T-helper 17 cell (primary cell): ENCODE measurements around the gene UNC45B. TPM values are rescaled to one million over a fixed set of nuclear protein-coding genes. Genes with fewer than 3 reads are reported as not detected.
A peak's percentile ranks its signal among the peaks of the same experiment; 100 is the strongest.
"Not testable (repeated sequence)": the region's sequence is repeated elsewhere in the genome, so short reads cannot be mapped to it uniquely, and the experiment has no call there.

Experiments
- ATAC-seq: fragments of 150-1000 bp; cut with Tn5 transposase; 2 replicates; pipeline ENCODE4 v1.10.0; 2021; ENCODE audit warnings: mild to moderate bottlenecking, moderate library complexity
- DNase-seq, 3 donors: peaks; one replicate each; pipeline versions ENCODE4 v3.0.0 to v3.0.0-alpha.2; 2020 to 2021
- H3K9me3 ChIP-seq: one replicate; pipeline ENCODE4 v1.7.0; 2013; ENCODE audit warnings: low read length, mild to moderate bottlenecking; ENCODE audit not compliant: control insufficient read depth, poor library complexity, severe bottlenecking
- H3K27ac Mint-ChIP-seq: one replicate; pipeline ENCODE4 v1.8.0; 2022; ENCODE audit warnings: mild to moderate bottlenecking, moderate library complexity, mixed read lengths
- H3K27me3 Mint-ChIP-seq: one replicate; pipeline ENCODE4 v1.8.0; 2022; ENCODE audit warnings: mixed read lengths
- H3K36me3 Mint-ChIP-seq: one replicate; pipeline ENCODE4 v1.8.0; 2022; ENCODE audit warnings: low read depth, mixed read lengths
- H3K4me1 Mint-ChIP-seq: one replicate; pipeline ENCODE4 v1.8.0; 2022; ENCODE audit warnings: mild to moderate bottlenecking, mixed read lengths
- H3K4me3 Mint-ChIP-seq: one replicate; pipeline ENCODE4 v1.8.0; 2022; ENCODE audit warnings: mild to moderate bottlenecking, moderate library complexity, mixed read lengths
- total RNA-seq, 4 donors: library from RNA in 2 of 4; stranded (reverse) in 2 of 4; gene quantifications; one replicate each; pipeline ENCODE4 v1.2.3 and lab custom pipeline; 2022 to 2026

Gene UNC45B
- total RNA-seq, 2 donors from 2014 or later: 0.15 to 0.23 TPM

DNA sequence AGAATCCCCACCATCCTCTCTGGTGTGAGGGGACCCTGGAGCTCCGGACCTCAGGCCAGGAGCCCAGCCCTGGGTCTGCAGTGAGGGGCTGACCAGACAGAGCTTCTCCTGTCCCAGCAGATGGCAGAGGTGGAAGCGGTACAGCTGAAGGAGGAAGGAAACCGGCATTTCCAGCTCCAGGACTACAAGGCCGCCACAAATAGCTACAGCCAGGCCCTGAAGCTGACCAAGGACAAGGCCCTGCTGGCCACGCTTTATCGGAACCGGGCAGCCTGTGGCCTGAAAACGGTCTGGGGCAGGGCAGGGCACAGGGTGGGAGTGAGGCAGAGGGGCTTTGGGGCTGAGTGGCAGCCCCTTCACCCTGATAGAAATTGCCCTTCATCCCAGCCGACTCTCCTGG is 527 bp downstream of the UNC45B start:
- no peaks in the 10 kb centered on the region for H3K36me3 Mint-ChIP-seq
- no peaks in the 10 kb centered on the region for H3K9me3 ChIP-seq
- ATAC-seq: no peak
- no peak overlapping the region for H3K4me3 Mint-ChIP-seq
- H3K27ac Mint-ChIP-seq: no peak overlapping the region
- H3K4me1 Mint-ChIP-seq: peaks cover 2% of the 10 kb centered on the region
- H3K27me3 Mint-ChIP-seq: no peaks in the 10 kb centered on the region
- no peak for DNase-seq

- H3K9me3 ChIP-seq: no peaks in the 10 kb centered on the region
- no peaks in the 10 kb centered on the region for H3K36me3 Mint-ChIP-seq
- no peak overlapping the region for H3K27ac Mint-ChIP-seq
- H3K4me1 Mint-ChIP-seq: peaks cover 4% of the 10 kb centered on the region
- H3K27me3 Mint-ChIP-seq: peaks cover 4% of the 10 kb centered on the region
- H3K4me3 Mint-ChIP-seq: no peak overlapping the region
- DNase-seq (no peak), ATAC-seq (no peak)
These were observed 2.3 kb downstream of the UNC45B start for GRCh38 chr17:35149941-35150340.

DNA sequence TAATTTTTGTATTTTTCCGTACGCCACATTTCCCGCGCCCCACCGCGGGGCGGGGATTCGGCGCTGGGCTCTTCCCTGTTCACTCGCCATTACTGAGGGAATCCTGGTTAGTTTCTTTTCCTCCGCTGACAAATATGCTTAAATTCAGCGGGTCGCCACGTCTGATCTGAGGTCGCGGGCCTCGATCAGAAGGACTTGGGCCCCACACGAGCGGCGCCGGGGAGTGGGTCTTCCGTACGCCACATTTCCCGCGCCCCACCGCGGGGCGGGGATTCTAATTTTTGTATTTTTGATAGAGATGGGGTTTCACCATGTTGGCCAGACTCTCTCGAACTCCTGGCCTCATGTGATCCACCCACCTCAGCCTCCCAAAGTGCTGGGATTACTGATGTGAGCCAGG is 3.5 kb downstream of the UNC45B start:
- not testable (repeated sequence) for H3K9me3 ChIP-seq, H3K27ac Mint-ChIP-seq, H3K4me3 Mint-ChIP-seq, H3K4me1 Mint-ChIP-seq, H3K36me3 Mint-ChIP-seq, DNase-seq, H3K27me3 Mint-ChIP-seq, ATAC-seq

GRCh38 chr17:35152421-35153140 is 5.0 kb downstream of the UNC45B start:
- Mint-ChIP-seq H3K27ac (no peak overlapping the region), H3K4me1 (peaks cover 4% of the 10 kb centered on the region), H3K27me3 (peaks cover 11% of the 10 kb centered on the region), H3K36me3 (no peaks in the 10 kb centered on the region), H3K4me3 (no peak overlapping the region)
- DNase-seq (no peak), ATAC-seq (no peak)
- H3K9me3 ChIP-seq: no peaks in the 10 kb centered on the region

DNA sequence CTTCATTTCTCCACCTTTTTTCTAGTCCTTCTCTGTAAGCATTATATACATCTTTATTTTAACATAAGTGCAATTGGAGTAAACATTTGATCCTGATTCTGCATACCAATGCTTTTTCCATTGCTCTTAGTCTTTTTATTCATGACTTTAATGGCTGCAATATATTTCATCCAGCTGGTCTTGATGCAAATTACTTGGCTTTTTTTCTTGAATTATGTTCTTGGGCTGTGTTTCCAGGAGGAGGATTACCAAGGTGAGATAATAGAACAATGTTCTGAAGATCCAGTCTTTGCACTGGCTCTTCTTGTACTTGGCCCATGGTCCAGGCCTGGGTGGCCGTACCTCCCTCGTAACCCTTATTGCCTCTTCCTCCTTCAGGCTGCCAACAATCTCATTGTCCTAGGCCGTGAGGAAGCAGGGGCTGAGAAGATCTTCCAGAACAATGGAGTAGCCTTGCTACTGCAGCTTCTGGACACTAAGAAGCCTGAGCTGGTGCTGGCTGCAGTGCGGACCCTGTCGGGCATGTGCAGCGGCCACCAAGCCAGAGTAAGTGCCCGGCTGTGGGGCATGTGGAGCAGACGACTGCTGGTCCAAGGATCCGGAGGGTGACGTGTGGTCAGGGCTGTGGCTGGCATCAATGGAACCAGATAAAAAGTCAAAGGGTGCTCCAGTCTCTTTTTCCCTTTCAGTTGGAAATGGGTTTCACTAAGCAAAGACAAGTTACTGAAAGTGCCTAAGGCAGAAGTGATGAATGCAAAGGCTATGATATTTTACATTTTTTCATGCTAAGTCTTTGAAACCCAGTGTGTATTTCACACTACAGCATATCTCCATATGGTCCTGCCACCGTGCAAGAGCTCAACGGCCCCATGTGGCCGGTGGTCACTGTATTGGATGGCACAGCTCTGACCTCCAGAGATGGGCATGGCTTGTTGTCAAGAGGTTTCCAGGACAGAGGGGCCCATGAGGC is 6.9 kb downstream of the UNC45B start:
- no peaks in the 10 kb centered on the region for H3K36me3 Mint-ChIP-seq
- H3K4me1 Mint-ChIP-seq: peaks cover 4% of the 10 kb centered on the region
- no peak for ATAC-seq
- no peak for DNase-seq
- no peak overlapping the region for H3K4me3 Mint-ChIP-seq
- H3K27ac Mint-ChIP-seq: peak overlapping the region; percentile 49
- peaks cover 11% of the 10 kb centered on the region for H3K27me3 Mint-ChIP-seq
- no peaks in the 10 kb centered on the region for H3K9me3 ChIP-seq

GRCh38 chr17:35155246-35155645 is 7.6 kb downstream of the UNC45B start:
- H3K9me3 ChIP-seq: no peaks in the 10 kb centered on the region
- DNase-seq (no peak), ATAC-seq (no peak)
- Mint-ChIP-seq H3K4me3 (no peak overlapping the region), H3K36me3 (no peaks in the 10 kb centered on the region), H3K27ac (no peak overlapping the region), H3K4me1 (peaks cover 10% of the 10 kb centered on the region), H3K27me3 (peaks cover 11% of the 10 kb centered on the region)

GRCh38 chr17:35159940-35160339 is 12.3 kb downstream of the UNC45B start:
- no peaks in the 10 kb centered on the region for H3K36me3 Mint-ChIP-seq
- H3K27ac Mint-ChIP-seq: peak overlapping the region; percentile 91
- peaks cover 32% of the 10 kb centered on the region for H3K4me1 Mint-ChIP-seq
- H3K4me3 Mint-ChIP-seq: no peak overlapping the region
- H3K27me3 Mint-ChIP-seq: peaks cover 7% of the 10 kb centered on the region
- DNase-seq: no peak
- no peak for ATAC-seq
- no peaks in the 10 kb centered on the region for H3K9me3 ChIP-seq

- no peak for DNase-seq
- H3K27ac Mint-ChIP-seq: peak overlapping the region; percentile 91
- H3K4me3 Mint-ChIP-seq: peak overlapping the region; percentile 80
- no peaks in the 10 kb centered on the region for H3K36me3 Mint-ChIP-seq
- H3K9me3 ChIP-seq: no peaks in the 10 kb centered on the region
- H3K4me1 Mint-ChIP-seq: peaks cover 37% of the 10 kb centered on the region
- peaks cover 7% of the 10 kb centered on the region for H3K27me3 Mint-ChIP-seq
- ATAC-seq: peak; percentile 71
These were observed 13.0 kb downstream of the UNC45B start for GRCh38 chr17:35160354-35161201.

GRCh38 chr17:35161281-35161761 is 13.7 kb downstream of the UNC45B start:
- peaks cover under 1% of the 10 kb centered on the region for H3K27me3 Mint-ChIP-seq
- no peaks in the 10 kb centered on the region for H3K9me3 ChIP-seq
- peaks cover 39% of the 10 kb centered on the region for H3K4me1 Mint-ChIP-seq
- DNase-seq: no peak
- peak overlapping the region; percentile 80 for H3K4me3 Mint-ChIP-seq
- ATAC-seq: peak; percentile 81
- H3K27ac Mint-ChIP-seq: peak overlapping the region; percentile 91
- no peaks in the 10 kb centered on the region for H3K36me3 Mint-ChIP-seq

GRCh38 chr17:35162755-35163154 is 15.1 kb downstream of the UNC45B start:
- no peaks in the 10 kb centered on the region for H3K27me3 Mint-ChIP-seq
- no peaks in the 10 kb centered on the region for H3K36me3 Mint-ChIP-seq
- H3K4me1 Mint-ChIP-seq: peaks cover 40% of the 10 kb centered on the region
- no peak for ATAC-seq
- H3K9me3 ChIP-seq: no peaks in the 10 kb centered on the region
- no peak for DNase-seq
- H3K4me3 Mint-ChIP-seq: no peak overlapping the region
- H3K27ac Mint-ChIP-seq: peak overlapping the region; percentile 91

DNA sequence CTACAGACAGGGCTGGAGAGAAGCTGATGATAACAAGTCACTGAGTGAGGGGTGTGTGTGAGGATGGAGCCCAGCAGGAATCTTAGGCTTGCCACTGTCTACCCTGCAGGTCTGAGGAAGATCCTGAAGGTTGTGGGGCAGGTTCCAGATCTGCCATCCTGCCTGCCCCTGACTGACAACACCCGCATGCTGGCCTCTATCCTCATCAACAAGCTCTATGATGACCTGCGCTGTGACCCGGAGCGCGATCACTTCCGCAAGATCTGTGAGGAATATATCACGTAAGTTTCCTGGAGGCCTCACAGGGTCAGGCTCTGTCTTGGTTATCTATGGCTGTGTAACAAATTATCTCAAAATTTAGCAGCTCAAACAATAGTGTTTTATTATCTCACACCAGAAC is 16.3 kb downstream of the UNC45B start:
- H3K4me3 Mint-ChIP-seq: no peak overlapping the region
- ATAC-seq (no peak), DNase-seq (no peak)
- H3K9me3 ChIP-seq: no peaks in the 10 kb centered on the region
- H3K27me3 Mint-ChIP-seq: no peaks in the 10 kb centered on the region
- H3K4me1 Mint-ChIP-seq: peaks cover 40% of the 10 kb centered on the region
- peak overlapping the region; percentile 91 for H3K27ac Mint-ChIP-seq
- H3K36me3 Mint-ChIP-seq: no peaks in the 10 kb centered on the region

- H3K4me1 Mint-ChIP-seq: peaks cover 37% of the 10 kb centered on the region
- H3K36me3 Mint-ChIP-seq: no peaks in the 10 kb centered on the region
- ATAC-seq (no peak), DNase-seq (no peak)
- no peaks in the 10 kb centered on the region for H3K27me3 Mint-ChIP-seq
- H3K9me3 ChIP-seq: no peaks in the 10 kb centered on the region
- H3K4me3 Mint-ChIP-seq: no peak overlapping the region
- H3K27ac Mint-ChIP-seq: peak overlapping the region; percentile 65
These were observed 17.1 kb downstream of the UNC45B start for GRCh38 chr17:35164716-35165115.

DNA sequence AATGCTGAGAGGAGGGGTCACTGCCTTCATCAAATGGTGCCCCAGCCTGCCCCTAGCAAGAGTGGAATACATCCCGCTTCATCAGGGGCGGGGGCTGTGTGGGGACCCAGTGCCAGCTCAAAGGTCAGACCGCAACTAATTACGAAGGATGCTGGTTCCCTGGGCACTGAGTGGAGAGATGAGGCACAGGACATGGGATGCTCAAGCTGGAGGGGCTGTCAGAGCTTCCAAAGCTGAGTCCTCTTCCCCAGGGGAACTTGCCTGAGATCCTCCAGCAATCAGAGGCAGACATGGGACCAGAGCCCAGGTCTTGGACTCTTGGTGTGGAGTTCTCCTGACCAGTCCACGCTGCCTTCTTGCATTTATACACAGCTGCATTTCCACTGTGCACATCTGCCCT is 18.9 kb downstream of the UNC45B start:
- no peaks in the 10 kb centered on the region for H3K9me3 ChIP-seq
- ATAC-seq: no peak
- Mint-ChIP-seq H3K27me3 (no peaks in the 10 kb centered on the region), H3K4me1 (peaks cover 22% of the 10 kb centered on the region), H3K36me3 (no peaks in the 10 kb centered on the region), H3K4me3 (no peak overlapping the region), H3K27ac (no peak overlapping the region)
- DNase-seq: no peak
